Muscle of leg (tissue), 9 donors: ENCODE results near the gene SMR3B. TPM values are rescaled to one million over a fixed set of nuclear protein-coding genes. Genes with fewer than 3 reads are reported as not detected.

ENCODE experiments used
- polyA plus RNA-seq, 8 donors: library from polyadenylated mRNA; unstranded; fragments of 120-200 nt; gene quantifications; one replicate each; pipeline versions ENCODE4 v1.2.1 to v1.2.3, GENCODE V29; 2013; ENCODE audit warnings: inconsistent platforms in 1 of 8, low replicate concordance in 1 of 8; ENCODE audit not compliant: insufficient read length in 8 of 8, insufficient read depth in 1 of 8
- total RNA-seq: library from RNA; stranded (reverse); fragments of 120-200 nt; gene quantifications from one replicate; pipeline ENCODE4 v1.2.4, GENCODE V29; 2013

Gene SMR3B
- total and polyA plus RNA-seq, 9 donors: 0.20 TPM; not detected in 8

Other genes starting within 250 kb of the SMR3B start
- not detected for gene PRR27, start 228.9 kb upstream of the SMR3B start, total RNA-seq
- under 1 TPM in 2 of 8 donors, not detected in 6; 0.04 to 0.06 TPM for gene PRR27, start 228.9 kb upstream of the SMR3B start, polyA plus RNA-seq
- not detected for gene ODAM, start 187.4 kb upstream of the SMR3B start, total RNA-seq
- gene ODAM, start 187.4 kb upstream of the SMR3B start, polyA plus RNA-seq: under 1 TPM in 1 of 8 donors, not detected in 7; 0.34 TPM
- gene FDCSP, start 157.0 kb upstream of the SMR3B start, total RNA-seq: 0.13 TPM
- under 1 TPM in 3 of 8 donors, not detected in 5; 0.29 to 0.71 (median 0.48) TPM for gene FDCSP, start 157.0 kb upstream of the SMR3B start, polyA plus RNA-seq
- not detected for gene CSN3, start 140.5 kb upstream of the SMR3B start, total RNA-seq
- gene CSN3, start 140.5 kb upstream of the SMR3B start, polyA plus RNA-seq: not detected
- not detected for gene CABS1, start 48.1 kb upstream of the SMR3B start, total RNA-seq
- under 1 TPM in 1 of 8 donors, not detected in 7; 0.53 TPM for gene CABS1, start 48.1 kb upstream of the SMR3B start, polyA plus RNA-seq
- not detected for gene SMR3A, start 22.4 kb upstream of the SMR3B start, total RNA-seq
- gene SMR3A, start 22.4 kb upstream of the SMR3B start, polyA plus RNA-seq: not detected
- not detected for gene OPRPN, start 14.8 kb downstream of the SMR3B start, total RNA-seq
- gene OPRPN, start 14.8 kb downstream of the SMR3B start, polyA plus RNA-seq: not detected
- gene MUC7, start 89.1 kb downstream of the SMR3B start, total RNA-seq: not detected
- gene MUC7, start 89.1 kb downstream of the SMR3B start, polyA plus RNA-seq: under 1 TPM in 2 of 8 donors, not detected in 6; 0.15 to 0.36 TPM
- not detected for gene AMTN, start 135.4 kb downstream of the SMR3B start, total RNA-seq
- not detected for gene AMTN, start 135.4 kb downstream of the SMR3B start, polyA plus RNA-seq
- not detected for gene AMBN, start 209.1 kb downstream of the SMR3B start, total RNA-seq
- gene AMBN, start 209.1 kb downstream of the SMR3B start, polyA plus RNA-seq: not detected
- 2.4 TPM for gene ENAM, start 245.6 kb downstream of the SMR3B start, total RNA-seq
- gene ENAM, start 245.6 kb downstream of the SMR3B start, polyA plus RNA-seq: 1 to 10 TPM; 1.4 to 4.2 (median 2.1) TPM